SK-N-SH (cell line): ENCODE measurements around the gene SLC45A3. TPM values are rescaled to one million over a fixed set of nuclear protein-coding genes. Genes with fewer than 3 reads are reported as not detected.

Source experiments
- CTCF ChIA-PET: fragments of 300-600, 350-600 bp; formaldehyde crosslinking; extraction: SDS; loops from one replicate; lab custom pipeline; 2021; lab: Yijun Ruan, JAX
- POLR2A ChIA-PET: fragments of 350-600 bp; sonication (Branson Sonifier 250); formaldehyde crosslinking; extraction: SDS; loops from one replicate; lab custom pipeline; 2020; ENCODE audit warnings: antibody characterized with exemption, inconsistent platforms; lab: Yijun Ruan, JAX
- DNase-seq: peaks from one replicate; pipeline ENCODE4 v3.0.0; 2012
- H2AFZ ChIP-seq: fragments of 200-600 bp; sonication (generic); 2 replicates; pipeline ENCODE4 v1.8.1; 2016; ENCODE audit warnings: antibody characterized with exemption, mild to moderate bottlenecking, low read depth
- H3F3A ChIP-seq: fragments of 200-600 bp; sonication (generic); replicated peaks from 2 replicates; pipeline ENCODE3; 2016; ENCODE audit warnings: antibody characterized with exemption, mild to moderate bottlenecking; ENCODE audit not compliant: insufficient read depth
- H3K27ac ChIP-seq, 2 experiments: fragments of 200-500 bp in 1 of 2; fragments of 200-600 bp in 1 of 2; sonication (Bioruptor generic) in 1 of 2; sonication (generic), shearing (Covaris generic) in 1 of 2; 2 replicates each; pipeline versions ENCODE4 v1.5.1 to v1.6.1; 2014 to 2016; ENCODE audit warnings: low read depth in 2 of 2, inconsistent platforms in 1 of 2, low read length in 1 of 2, mild to moderate bottlenecking in 1 of 2, mixed read lengths in 1 of 2
- H3K27me3 ChIP-seq: fragments of 200-600 bp; sonication (generic), shearing (Covaris generic); 2 replicates; pipeline ENCODE4 v1.6.1; 2016; ENCODE audit warnings: mixed run types; ENCODE audit not compliant: insufficient read depth
- H3K36me3 ChIP-seq, 2 experiments: fragments of 200-500 bp in 1 of 2; fragments of 200-600 bp in 1 of 2; sonication (Bioruptor generic) in 1 of 2; sonication (generic) in 1 of 2; replicated peaks in 1 of 2; 2 replicates each; pipeline versions ENCODE3 to v1.5.1; 2014 to 2016; ENCODE audit warnings: low read length in 1 of 2, mild to moderate bottlenecking in 1 of 2; ENCODE audit not compliant: insufficient read depth in 2 of 2, control insufficient read depth in 1 of 2
- H3K4me1 ChIP-seq, 2 experiments: fragments of 200-500 bp in 1 of 2; fragments of 200-600 bp in 1 of 2; sonication (Bioruptor generic) in 1 of 2; sonication (generic), shearing (Covaris generic) in 1 of 2; 2 replicates each; pipeline versions ENCODE4 v1.5.1 to v1.6.1; 2014 to 2016; ENCODE audit warnings: low read depth in 1 of 2, low read length in 1 of 2, mixed run types in 1 of 2; ENCODE audit not compliant: insufficient read depth in 2 of 2, control insufficient read depth in 1 of 2
- H3K4me2 ChIP-seq: fragments of 200-600 bp; sonication (generic), shearing (Covaris generic); 2 replicates; pipeline ENCODE4 v1.6.1; 2017; ENCODE audit warnings: mixed run types
- H3K4me3 ChIP-seq, 2 experiments: fragments of 200-500 bp in 1 of 2; fragments of 200-600 bp in 1 of 2; sonication (Bioruptor generic) in 1 of 2; sonication (generic), shearing (Covaris generic) in 1 of 2; 2 replicates each; pipeline versions ENCODE4 v1.5.1 to v1.8.1; 2014 to 2016; ENCODE audit warnings: low read depth in 2 of 2, inconsistent platforms in 1 of 2, low read length in 1 of 2, mild to moderate bottlenecking in 1 of 2, mixed read lengths in 1 of 2, moderate library complexity in 1 of 2
- H3K79me2 ChIP-seq: fragments of 200-600 bp; sonication (generic); 2 replicates; pipeline ENCODE4 v1.8.1; 2017; ENCODE audit warnings: mild to moderate bottlenecking; ENCODE audit not compliant: insufficient read depth
- H3K9ac ChIP-seq: fragments of 200-600 bp; sonication (generic); 2 replicates; pipeline ENCODE4 v1.6.1; 2017; ENCODE audit warnings: mixed run types
- H3K9me2 ChIP-seq: fragments of 200-600 bp; sonication (generic); 2 replicates; pipeline ENCODE4 v1.6.1; 2017; ENCODE audit warnings: mixed run types
- H3K9me3 ChIP-seq: fragments of 200-600 bp; sonication (generic); 2 replicates; pipeline ENCODE4 v1.6.1; 2017; ENCODE audit warnings: mixed run types, mild to moderate bottlenecking, moderate library complexity
- H4K20me1 ChIP-seq: fragments of 200-600 bp; sonication (generic); 2 replicates; pipeline ENCODE4 v1.6.1; 2017; ENCODE audit warnings: mild to moderate bottlenecking, mixed run types; ENCODE audit not compliant: insufficient read depth
- CHD2 ChIP-seq: fragments of 150-350 bp; IDR thresholded peaks from 2 replicates; pipeline ENCODE4 v1.6.1; 2018; ENCODE audit warnings: low read length; ENCODE audit not compliant: partially characterized antibody
- EZH2phosphoT487 ChIP-seq: fragments of 200-600 bp; sonication (generic); IDR thresholded peaks from 2 replicates; pipeline ENCODE4 v1.6.1; 2017; ENCODE audit warnings: low read depth, mixed run types, mild to moderate bottlenecking, antibody characterized with exemption, moderate library complexity, borderline replicate concordance
- FOXM1 ChIP-seq: IDR thresholded peaks from 2 replicates; pipeline ENCODE4 v1.4.0; 2012; ENCODE audit warnings: low read depth, mild to moderate bottlenecking
- GATA2 ChIP-seq: sonication (generic); formaldehyde crosslinking; IDR thresholded peaks from 2 replicates; pipeline ENCODE4 v1.5.0; 2020; ENCODE audit warnings: mild to moderate bottlenecking, missing genetic modification reagents
- MAX ChIP-seq: IDR thresholded peaks from 2 replicates; pipeline ENCODE4 v1.4.0; 2012; ENCODE audit warnings: low read depth
- NFIC ChIP-seq: IDR thresholded peaks from 2 replicates; pipeline ENCODE4 v1.4.0; 2012; ENCODE audit warnings: borderline replicate concordance
- POLR2AphosphoS5 ChIP-seq: IDR thresholded peaks from 2 replicates; pipeline ENCODE4 v1.6.1; 2012; ENCODE audit warnings: low read depth, low read length
- RAD21 ChIP-seq: IDR thresholded peaks from 2 replicates; pipeline ENCODE4 v1.6.1; 2012; ENCODE audit warnings: mild to moderate bottlenecking, low read length
- RCOR1 ChIP-seq: fragments of 150-350 bp; IDR thresholded peaks from 2 replicates; pipeline ENCODE4 v1.6.1; 2017; ENCODE audit warnings: antibody characterized with exemption, low read length
- RFX5 ChIP-seq: IDR thresholded peaks from 2 replicates; pipeline ENCODE4 v1.6.1; 2012; ENCODE audit warnings: mild to moderate bottlenecking, improper control_type of control experiment, low read length
- RXRA ChIP-seq: IDR thresholded peaks from 2 replicates; pipeline ENCODE4 v1.4.0; 2012; ENCODE audit warnings: low read depth, mild to moderate bottlenecking, borderline replicate concordance
- SIN3A ChIP-seq: IDR thresholded peaks from 2 replicates; pipeline ENCODE4 v1.6.1; 2012; ENCODE audit warnings: low read depth, mild to moderate bottlenecking, low read length, moderate library complexity, borderline replicate concordance
- TAF1 ChIP-seq: IDR thresholded peaks from 2 replicates; pipeline ENCODE4 v1.6.1; 2012; ENCODE audit warnings: low read depth, mild to moderate bottlenecking, low read length, moderate library complexity, borderline replicate concordance
- TCF12 ChIP-seq: IDR thresholded peaks from 2 replicates; pipeline ENCODE4 v1.4.0; 2012
- TEAD4 ChIP-seq: IDR thresholded peaks from 2 replicates; pipeline ENCODE4 v1.4.0; 2012; ENCODE audit warnings: mild to moderate bottlenecking, borderline replicate concordance; ENCODE audit not compliant: insufficient read depth
- WGBS: methylation state at CpG from one replicate; pipeline ENCODE4 v1.1.6; 2017; ENCODE audit warnings: low lambda C conversion rate; 5-methylcytosine and 5-hydroxymethylcytosine counted together
- polyA plus RNA-seq, 3 experiments: library from polyadenylated mRNA; depleted of rRNA; stranded (reverse); fragments of >200 nt; gene quantifications; 2 replicates each; pipeline ENCODE4 v1.2.3, GENCODE V29; 2012
- TF ChIP-seq, protein P1 (sequence below): IDR thresholded peaks from 2 replicates; pipeline ENCODE4 v1.4.0; 2012; ENCODE audit warnings: low read depth, borderline replicate concordance
- TF ChIP-seq, protein P2 (sequence below): IDR thresholded peaks from 2 replicates; pipeline ENCODE4 v1.6.1; 2012; ENCODE audit warnings: mild to moderate bottlenecking, low read depth, low read length, moderate library complexity
- TF ChIP-seq, protein P3 (sequence below): fragments of 200-600 bp; sonication (generic); IDR thresholded peaks from 2 replicates; pipeline ENCODE4 v1.6.1; 2017; ENCODE audit warnings: antibody characterized with exemption, mild to moderate bottlenecking, moderate library complexity
- TF ChIP-seq, protein P4 (sequence below): IDR thresholded peaks from 2 replicates; pipeline ENCODE4 v1.4.0; 2012; ENCODE audit warnings: low read depth, borderline replicate concordance

The SLC45A3 gene
- polyA plus RNA-seq, 1 of the 3 experiments (the other 2 are of a cell fraction): 4.6 TPM

DNA sequence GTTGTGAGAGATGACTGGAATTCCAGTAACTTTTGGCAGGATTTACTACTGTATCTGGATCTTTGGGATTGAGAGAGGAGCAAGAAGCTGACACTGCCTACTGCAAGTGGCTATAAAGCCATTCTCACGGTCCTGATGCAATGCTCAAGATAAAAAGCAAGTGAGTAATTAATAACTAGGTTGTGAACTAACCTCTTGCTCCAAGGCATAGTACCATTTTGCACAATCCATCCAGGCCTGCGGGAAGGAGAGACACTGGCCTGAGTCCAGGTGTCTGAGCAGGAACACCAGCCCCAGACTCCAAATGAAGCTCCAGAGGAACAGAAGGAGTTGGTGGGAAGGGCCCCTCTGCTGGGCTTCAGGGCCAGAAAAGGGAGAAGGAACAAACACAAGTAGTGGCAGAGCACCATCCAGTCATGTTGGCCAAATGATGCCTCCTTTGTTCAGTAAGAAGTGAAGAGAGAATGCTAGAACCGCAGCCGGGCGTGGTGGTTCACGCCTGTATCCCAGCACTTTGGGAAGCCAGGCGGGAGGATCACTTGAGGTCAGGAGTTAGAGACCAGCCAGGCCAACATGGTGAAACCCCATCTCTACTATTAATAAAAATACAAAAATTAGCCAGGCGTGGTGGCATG is 9.9 kb upstream of the SLC45A3 start:
- H3K79me2 ChIP-seq: no peaks in the 10 kb centered on the region
- DNase-seq: no peak
- no peaks in the 10 kb centered on the region for H4K20me1 ChIP-seq
- H3K9me2 ChIP-seq: no peaks in the 10 kb centered on the region
- H3F3A ChIP-seq: no peaks in the 10 kb centered on the region
- no peak overlapping the region for H3K4me3 ChIP-seq
- no peak overlapping the region for H3K9ac ChIP-seq
- H3K27ac ChIP-seq: no peak overlapping the region
- TF ChIP-seq, protein P1, sequence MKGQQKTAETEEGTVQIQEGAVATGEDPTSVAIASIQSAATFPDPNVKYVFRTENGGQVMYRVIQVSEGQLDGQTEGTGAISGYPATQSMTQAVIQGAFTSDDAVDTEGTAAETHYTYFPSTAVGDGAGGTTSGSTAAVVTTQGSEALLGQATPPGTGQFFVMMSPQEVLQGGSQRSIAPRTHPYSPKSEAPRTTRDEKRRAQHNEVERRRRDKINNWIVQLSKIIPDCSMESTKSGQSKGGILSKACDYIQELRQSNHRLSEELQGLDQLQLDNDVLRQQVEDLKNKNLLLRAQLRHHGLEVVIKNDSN: no peak
- TF ChIP-seq EZH2phosphoT487: no peak
- TF ChIP-seq, protein P2, sequence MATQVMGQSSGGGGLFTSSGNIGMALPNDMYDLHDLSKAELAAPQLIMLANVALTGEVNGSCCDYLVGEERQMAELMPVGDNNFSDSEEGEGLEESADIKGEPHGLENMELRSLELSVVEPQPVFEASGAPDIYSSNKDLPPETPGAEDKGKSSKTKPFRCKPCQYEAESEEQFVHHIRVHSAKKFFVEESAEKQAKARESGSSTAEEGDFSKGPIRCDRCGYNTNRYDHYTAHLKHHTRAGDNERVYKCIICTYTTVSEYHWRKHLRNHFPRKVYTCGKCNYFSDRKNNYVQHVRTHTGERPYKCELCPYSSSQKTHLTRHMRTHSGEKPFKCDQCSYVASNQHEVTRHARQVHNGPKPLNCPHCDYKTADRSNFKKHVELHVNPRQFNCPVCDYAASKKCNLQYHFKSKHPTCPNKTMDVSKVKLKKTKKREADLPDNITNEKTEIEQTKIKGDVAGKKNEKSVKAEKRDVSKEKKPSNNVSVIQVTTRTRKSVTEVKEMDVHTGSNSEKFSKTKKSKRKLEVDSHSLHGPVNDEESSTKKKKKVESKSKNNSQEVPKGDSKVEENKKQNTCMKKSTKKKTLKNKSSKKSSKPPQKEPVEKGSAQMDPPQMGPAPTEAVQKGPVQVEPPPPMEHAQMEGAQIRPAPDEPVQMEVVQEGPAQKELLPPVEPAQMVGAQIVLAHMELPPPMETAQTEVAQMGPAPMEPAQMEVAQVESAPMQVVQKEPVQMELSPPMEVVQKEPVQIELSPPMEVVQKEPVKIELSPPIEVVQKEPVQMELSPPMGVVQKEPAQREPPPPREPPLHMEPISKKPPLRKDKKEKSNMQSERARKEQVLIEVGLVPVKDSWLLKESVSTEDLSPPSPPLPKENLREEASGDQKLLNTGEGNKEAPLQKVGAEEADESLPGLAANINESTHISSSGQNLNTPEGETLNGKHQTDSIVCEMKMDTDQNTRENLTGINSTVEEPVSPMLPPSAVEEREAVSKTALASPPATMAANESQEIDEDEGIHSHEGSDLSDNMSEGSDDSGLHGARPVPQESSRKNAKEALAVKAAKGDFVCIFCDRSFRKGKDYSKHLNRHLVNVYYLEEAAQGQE: no peak
- no peak for TF ChIP-seq TAF1
- no peak for TF ChIP-seq RAD21
- no peak for TF ChIP-seq MAX
- no peak for TF ChIP-seq RFX5
- TF ChIP-seq NFIC: no peak
- TF ChIP-seq, protein P3, sequence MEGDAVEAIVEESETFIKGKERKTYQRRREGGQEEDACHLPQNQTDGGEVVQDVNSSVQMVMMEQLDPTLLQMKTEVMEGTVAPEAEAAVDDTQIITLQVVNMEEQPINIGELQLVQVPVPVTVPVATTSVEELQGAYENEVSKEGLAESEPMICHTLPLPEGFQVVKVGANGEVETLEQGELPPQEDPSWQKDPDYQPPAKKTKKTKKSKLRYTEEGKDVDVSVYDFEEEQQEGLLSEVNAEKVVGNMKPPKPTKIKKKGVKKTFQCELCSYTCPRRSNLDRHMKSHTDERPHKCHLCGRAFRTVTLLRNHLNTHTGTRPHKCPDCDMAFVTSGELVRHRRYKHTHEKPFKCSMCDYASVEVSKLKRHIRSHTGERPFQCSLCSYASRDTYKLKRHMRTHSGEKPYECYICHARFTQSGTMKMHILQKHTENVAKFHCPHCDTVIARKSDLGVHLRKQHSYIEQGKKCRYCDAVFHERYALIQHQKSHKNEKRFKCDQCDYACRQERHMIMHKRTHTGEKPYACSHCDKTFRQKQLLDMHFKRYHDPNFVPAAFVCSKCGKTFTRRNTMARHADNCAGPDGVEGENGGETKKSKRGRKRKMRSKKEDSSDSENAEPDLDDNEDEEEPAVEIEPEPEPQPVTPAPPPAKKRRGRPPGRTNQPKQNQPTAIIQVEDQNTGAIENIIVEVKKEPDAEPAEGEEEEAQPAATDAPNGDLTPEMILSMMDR: no peak
- no peak for TF ChIP-seq POLR2AphosphoS5
- no peak for TF ChIP-seq RCOR1
- TF ChIP-seq GATA2 (CRISPR knock-in tag): no peak
- no peak for TF ChIP-seq TEAD4
- TF ChIP-seq RXRA: no peak
- TF ChIP-seq CHD2: no peak
- no peak for TF ChIP-seq FOXM1
- TF ChIP-seq TCF12: no peak
- no peak for TF ChIP-seq SIN3A
- TF ChIP-seq, protein P4, sequence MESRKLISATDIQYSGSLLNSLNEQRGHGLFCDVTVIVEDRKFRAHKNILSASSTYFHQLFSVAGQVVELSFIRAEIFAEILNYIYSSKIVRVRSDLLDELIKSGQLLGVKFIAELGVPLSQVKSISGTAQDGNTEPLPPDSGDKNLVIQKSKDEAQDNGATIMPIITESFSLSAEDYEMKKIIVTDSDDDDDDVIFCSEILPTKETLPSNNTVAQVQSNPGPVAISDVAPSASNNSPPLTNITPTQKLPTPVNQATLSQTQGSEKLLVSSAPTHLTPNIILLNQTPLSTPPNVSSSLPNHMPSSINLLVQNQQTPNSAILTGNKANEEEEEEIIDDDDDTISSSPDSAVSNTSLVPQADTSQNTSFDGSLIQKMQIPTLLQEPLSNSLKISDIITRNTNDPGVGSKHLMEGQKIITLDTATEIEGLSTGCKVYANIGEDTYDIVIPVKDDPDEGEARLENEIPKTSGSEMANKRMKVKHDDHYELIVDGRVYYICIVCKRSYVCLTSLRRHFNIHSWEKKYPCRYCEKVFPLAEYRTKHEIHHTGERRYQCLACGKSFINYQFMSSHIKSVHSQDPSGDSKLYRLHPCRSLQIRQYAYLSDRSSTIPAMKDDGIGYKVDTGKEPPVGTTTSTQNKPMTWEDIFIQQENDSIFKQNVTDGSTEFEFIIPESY: no peak
- no peaks in the 10 kb centered on the region for H3K27me3 ChIP-seq
- no peaks in the 10 kb centered on the region for H3K36me3 ChIP-seq
- H3K9me3 ChIP-seq: no peaks in the 10 kb centered on the region
- CTCF ChIA-PET: interaction anchor here (1.1 to 4.7 kb wide), 6 partner anchors 9 to 166 kb away, joined by 3 to 32 read pairs (median 6); partner anchors contain the start of gene SLC45A3
- WGBS: 82% methylated on average over 8 of the region's 8 CpGs
- H2AFZ ChIP-seq: no peak overlapping the region
- no peaks in the 10 kb centered on the region for H3K4me1 ChIP-seq
- POLR2A ChIA-PET: no interaction called here
- no peak overlapping the region for H3K4me2 ChIP-seq
